ENCODE data around the gene CLPTM1L.
"Not testable (repeated sequence)": the region's sequence is repeated elsewhere in the genome, so short reads cannot be mapped to it uniquely, and the experiment has no call there.

The CLPTM1L gene

GRCh38 chr5:1334831-1335539, 9.9 kb downstream of the CLPTM1L start:
- no peak for TF ChIP-seq CTCF (IDR thresholded peaks at IDR 0.05; ENCODE audit: low read depth, low read length)

GRCh38 chr5:1333986-1334385, 10.9 kb downstream of the CLPTM1L start:
- TF ChIP-seq CTCF (IDR thresholded peaks at IDR 0.05; ENCODE audit: low read depth, low read length) = no peak
- H3K4me3 ChIP-seq (ENCODE audit: low read depth, low read length) = no peak overlapping the region

More at GRCh38 chr5:1334831-1335539, 9.9 kb downstream of the CLPTM1L start:
- H3K4me3 ChIP-seq (ENCODE audit: low read depth, low read length) = no peak overlapping the region

DNA sequence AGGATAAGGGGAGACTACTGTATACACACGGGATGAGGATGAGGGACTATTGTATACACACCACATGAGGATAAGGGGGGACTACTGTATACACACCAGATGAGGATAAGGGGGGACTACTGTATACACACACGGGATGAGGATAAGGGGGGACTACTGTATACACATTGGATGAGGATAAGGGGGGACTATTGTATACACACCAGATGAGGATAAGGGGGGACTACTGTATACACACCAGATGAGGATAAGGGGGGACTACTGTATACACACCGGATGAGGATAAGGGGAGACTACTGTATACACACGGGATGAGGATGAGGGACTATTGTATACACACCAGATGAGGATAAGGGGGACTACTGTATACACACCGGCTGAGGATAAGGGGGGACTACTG, 11.6 kb downstream of the CLPTM1L start:
- not testable (repeated sequence) for H3K4me3 ChIP-seq (ENCODE audit: low read depth, low read length)

DNA sequence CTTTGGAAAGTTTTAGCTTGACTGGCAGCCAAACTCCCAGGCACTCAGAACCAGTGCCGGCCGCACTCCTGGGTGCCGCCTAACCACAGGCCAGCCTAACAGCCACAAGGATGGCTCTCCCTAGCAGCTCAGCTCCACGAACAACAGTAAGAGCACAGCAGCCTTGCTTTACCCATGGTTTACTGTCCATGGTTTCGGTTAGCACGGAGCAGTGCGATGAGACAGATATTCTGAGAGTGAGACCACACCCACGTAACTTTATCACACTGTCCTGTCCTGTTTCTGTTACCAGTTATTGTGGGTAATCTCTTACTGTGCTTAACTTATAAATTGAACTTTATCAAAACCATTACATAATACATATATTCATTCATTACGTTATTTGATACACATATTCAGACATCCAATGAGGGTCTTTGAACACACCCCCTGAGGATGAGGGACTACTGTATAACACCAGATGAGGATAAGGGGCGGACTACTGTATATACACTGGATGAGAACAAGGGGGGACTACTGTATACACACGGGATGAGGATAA, 12.4 kb downstream of the CLPTM1L start:
- no peak for TF ChIP-seq CTCF (IDR thresholded peaks at IDR 0.05; ENCODE audit: low read depth, low read length)
- H3K4me3 ChIP-seq (ENCODE audit: low read depth, low read length) = no peak overlapping the region

GRCh38 chr5:1331861-1332405, 13.0 kb downstream of the CLPTM1L start:
- no peak for TF ChIP-seq CTCF (IDR thresholded peaks at IDR 0.05; ENCODE audit: low read depth, low read length)
- no peak overlapping the region for H3K4me3 ChIP-seq (ENCODE audit: low read depth, low read length)

- no peak overlapping the region for H3K4me3 ChIP-seq (ENCODE audit: low read depth, low read length)
- no peak for TF ChIP-seq CTCF (IDR thresholded peaks at IDR 0.05; ENCODE audit: low read depth, low read length)
Observed at GRCh38 chr5:1330847-1331831, 13.8 kb downstream of the CLPTM1L start.

GRCh38 chr5:1330146-1330846, 14.6 kb downstream of the CLPTM1L start:
- no peak overlapping the region for H3K4me3 ChIP-seq (ENCODE audit: low read depth, low read length)
- no peak for TF ChIP-seq CTCF (IDR thresholded peaks at IDR 0.05; ENCODE audit: low read depth, low read length)

Data from WI38 (cell line).